Measurements from ENCODE around the gene MRPL36. TPM values are rescaled to one million over a fixed set of nuclear protein-coding genes. Genes with fewer than 3 reads are reported as not detected.

The MRPL36 gene
- total RNA-seq, 1 experiment from 2014 or later: 116 TPM

DNA sequence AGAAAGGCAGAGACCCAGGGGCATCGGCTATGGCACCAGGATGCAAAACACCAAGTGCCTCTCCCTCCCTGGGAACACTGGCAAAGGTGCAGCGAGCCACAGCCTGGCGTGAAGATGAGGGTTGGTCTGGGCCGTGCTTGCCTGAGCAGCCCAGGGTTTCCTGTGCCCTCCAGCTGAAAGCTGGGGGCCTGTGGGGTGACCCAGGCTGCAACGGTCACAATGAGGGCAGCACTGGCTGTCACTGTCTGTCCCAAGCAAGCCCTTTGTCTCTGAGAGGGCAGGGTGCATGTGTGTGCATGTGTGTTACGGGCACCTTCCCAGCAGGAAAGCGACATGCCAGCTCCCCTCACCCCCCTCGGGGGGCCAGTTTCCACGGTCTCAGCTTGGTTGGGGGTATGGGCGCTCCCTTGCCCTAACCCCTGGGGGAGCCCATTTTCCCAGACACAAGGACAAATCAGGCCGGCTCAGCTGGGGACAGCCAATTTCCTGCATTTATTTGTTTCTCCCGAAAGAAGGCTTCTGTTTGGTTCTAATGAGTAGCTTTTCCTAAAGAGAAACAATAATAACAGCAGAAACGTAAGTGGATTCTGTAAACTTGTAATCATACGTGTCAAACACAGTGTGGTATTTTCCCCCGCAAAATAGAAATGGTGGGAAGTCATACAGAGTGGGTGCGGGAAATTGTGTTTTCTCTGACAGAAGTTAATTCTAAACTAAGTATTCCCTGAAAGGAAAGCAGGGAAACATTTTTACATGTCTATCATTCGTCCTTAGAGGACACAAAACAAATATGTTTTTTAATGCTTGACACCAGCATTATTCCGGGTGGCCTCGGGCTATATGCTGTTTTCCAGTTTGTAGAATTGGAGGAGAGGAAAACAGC is 21.3 kb downstream of the MRPL36 start:
- Histone ChIP-seq H3K9me2 (replicated peaks; ENCODE audit: low read length) (no peaks in the 10 kb centered on the region), H3K27me3 (ENCODE audit: low read length) (no peaks in the 10 kb centered on the region), H3K4me2 (ENCODE audit: low read length) (no peak overlapping the region), H3K4me1 (ENCODE audit: insufficient read depth, low read length) (no peaks in the 10 kb centered on the region), H3K9me3 (ENCODE audit: low read length) (no peaks in the 10 kb centered on the region), H4K20me1 (ENCODE audit: low read length) (no peaks in the 10 kb centered on the region), H3K4me3 (ENCODE audit: low read length) (no peak overlapping the region), H2AFZ (ENCODE audit: low read length) (no peak overlapping the region), H3F3A (ENCODE audit: low read length, unreplicated experiment) (no peaks in the 10 kb centered on the region), H3K27ac (ENCODE audit: low read length) (no peak overlapping the region), H3K79me2 (ENCODE audit: low read length) (no peaks in the 10 kb centered on the region), H3K9ac (ENCODE audit: low read length) (no peak overlapping the region), H3K36me3 (ENCODE audit: low read depth, low read length) (no peaks in the 10 kb centered on the region)
- ChIA-PET CTCF (no interaction called here), POLR2A (ENCODE audit: unreplicated experiment) (no interaction called here)
- DNase-seq (no peak), ATAC-seq (no peak)
- intact Hi-C loops (cut with micrococcal nuclease): no loop called here
- TF ChIP-seq EZH2phosphoT487 (IDR thresholded peaks at IDR 0.05; ENCODE audit: borderline replicate concordance, low read length) (no peak), EZH2 (IDR thresholded peaks at IDR 0.05; ENCODE audit: low read length, unreplicated experiment) (no peak)
- TF ChIP-seq, protein P1, sequence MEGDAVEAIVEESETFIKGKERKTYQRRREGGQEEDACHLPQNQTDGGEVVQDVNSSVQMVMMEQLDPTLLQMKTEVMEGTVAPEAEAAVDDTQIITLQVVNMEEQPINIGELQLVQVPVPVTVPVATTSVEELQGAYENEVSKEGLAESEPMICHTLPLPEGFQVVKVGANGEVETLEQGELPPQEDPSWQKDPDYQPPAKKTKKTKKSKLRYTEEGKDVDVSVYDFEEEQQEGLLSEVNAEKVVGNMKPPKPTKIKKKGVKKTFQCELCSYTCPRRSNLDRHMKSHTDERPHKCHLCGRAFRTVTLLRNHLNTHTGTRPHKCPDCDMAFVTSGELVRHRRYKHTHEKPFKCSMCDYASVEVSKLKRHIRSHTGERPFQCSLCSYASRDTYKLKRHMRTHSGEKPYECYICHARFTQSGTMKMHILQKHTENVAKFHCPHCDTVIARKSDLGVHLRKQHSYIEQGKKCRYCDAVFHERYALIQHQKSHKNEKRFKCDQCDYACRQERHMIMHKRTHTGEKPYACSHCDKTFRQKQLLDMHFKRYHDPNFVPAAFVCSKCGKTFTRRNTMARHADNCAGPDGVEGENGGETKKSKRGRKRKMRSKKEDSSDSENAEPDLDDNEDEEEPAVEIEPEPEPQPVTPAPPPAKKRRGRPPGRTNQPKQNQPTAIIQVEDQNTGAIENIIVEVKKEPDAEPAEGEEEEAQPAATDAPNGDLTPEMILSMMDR (conservative IDR thresholded peaks at IDR 0.05; ENCODE audit: low read depth, low read length): no peak
- BruUV-seq (replicated peaks): no TSS peak

DNA sequence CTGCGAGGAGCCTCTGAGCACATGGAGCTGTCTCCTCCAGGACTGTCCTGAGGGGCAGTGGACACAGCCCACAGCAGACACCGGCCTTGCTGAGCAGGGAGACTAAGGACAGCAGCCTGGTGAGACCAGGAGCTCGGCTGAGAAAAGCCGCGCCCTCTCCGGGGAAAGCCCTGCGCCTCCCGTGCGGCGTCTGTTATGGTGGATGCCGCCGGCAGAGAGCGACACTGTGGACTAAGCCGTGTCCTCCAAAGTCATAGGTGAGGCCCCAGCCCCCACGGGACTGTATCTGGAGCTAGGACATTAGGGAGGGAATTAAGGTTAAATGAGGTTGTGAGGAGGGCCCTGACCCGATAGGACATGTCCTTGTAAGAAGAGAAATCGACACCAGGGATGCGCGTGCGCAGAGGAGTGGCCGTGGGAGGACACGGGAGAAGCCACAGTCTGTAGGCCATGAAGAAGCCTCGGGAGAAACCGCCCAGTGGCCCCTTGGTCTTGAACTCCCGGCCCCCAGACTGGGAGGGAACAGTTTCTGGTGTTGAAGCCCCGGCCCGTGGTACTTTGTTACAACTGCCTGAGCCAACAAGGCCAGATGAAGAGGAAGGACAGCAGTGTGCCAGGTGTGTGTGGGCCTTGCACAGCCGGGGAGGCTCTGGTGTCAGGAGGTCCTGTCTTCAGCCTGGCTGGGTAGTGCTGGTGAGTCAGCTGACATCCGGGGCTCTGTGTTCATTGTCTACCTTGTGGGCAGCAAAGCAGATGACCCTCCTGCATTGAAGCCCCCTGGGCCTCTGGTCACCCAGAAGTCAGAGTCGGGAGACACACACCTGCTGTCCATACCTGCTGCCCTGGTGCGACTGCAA is 22.1 kb downstream of the MRPL36 start:
- intact Hi-C loops (cut with micrococcal nuclease): no loop called here
- POLR2A ChIA-PET (ENCODE audit: unreplicated experiment): no interaction called here
- H3K27me3 ChIP-seq (ENCODE audit: low read length): no peaks in the 10 kb centered on the region

More for the DNA sequence above, 22.1 kb downstream of the MRPL36 start:
- H3K36me3 ChIP-seq (ENCODE audit: low read depth, low read length): no peaks in the 10 kb centered on the region
- H2AFZ ChIP-seq (ENCODE audit: low read length): no peak overlapping the region
- CTCF ChIA-PET: no interaction called here
- no peaks in the 10 kb centered on the region for H3K79me2 ChIP-seq (ENCODE audit: low read length)
- H3K4me2 ChIP-seq (ENCODE audit: low read length): no peak overlapping the region
- no peaks in the 10 kb centered on the region for H3K9me3 ChIP-seq (ENCODE audit: low read length)
- no peak overlapping the region for H3K4me3 ChIP-seq (ENCODE audit: low read length)
- H3K27ac ChIP-seq (ENCODE audit: low read length): no peak overlapping the region
- no peaks in the 10 kb centered on the region for H3F3A ChIP-seq (ENCODE audit: low read length, unreplicated experiment)
- no TSS peak for BruUV-seq (replicated peaks)
- H4K20me1 ChIP-seq (ENCODE audit: low read length): no peaks in the 10 kb centered on the region
- no peaks in the 10 kb centered on the region for H3K9me2 ChIP-seq (replicated peaks; ENCODE audit: low read length)
- no peaks in the 10 kb centered on the region for H3K4me1 ChIP-seq (ENCODE audit: insufficient read depth, low read length)
- TF ChIP-seq EZH2 (IDR thresholded peaks at IDR 0.05; ENCODE audit: low read length, unreplicated experiment): no peak
- no peak for TF ChIP-seq EZH2phosphoT487 (IDR thresholded peaks at IDR 0.05; ENCODE audit: borderline replicate concordance, low read length)
- TF ChIP-seq, protein P1 (conservative IDR thresholded peaks at IDR 0.05; ENCODE audit: low read depth, low read length): no peak
- ATAC-seq: no peak
- no peak for DNase-seq
- no peak overlapping the region for H3K9ac ChIP-seq (ENCODE audit: low read length)
